Measurements from ENCODE around the gene C7orf25. TPM values are rescaled to one million over a fixed set of nuclear protein-coding genes. Genes with fewer than 3 reads are reported as not detected.

Gene C7orf25
- total RNA-seq, 1 experiment from 2014 or later = 5.5 TPM

DNA sequence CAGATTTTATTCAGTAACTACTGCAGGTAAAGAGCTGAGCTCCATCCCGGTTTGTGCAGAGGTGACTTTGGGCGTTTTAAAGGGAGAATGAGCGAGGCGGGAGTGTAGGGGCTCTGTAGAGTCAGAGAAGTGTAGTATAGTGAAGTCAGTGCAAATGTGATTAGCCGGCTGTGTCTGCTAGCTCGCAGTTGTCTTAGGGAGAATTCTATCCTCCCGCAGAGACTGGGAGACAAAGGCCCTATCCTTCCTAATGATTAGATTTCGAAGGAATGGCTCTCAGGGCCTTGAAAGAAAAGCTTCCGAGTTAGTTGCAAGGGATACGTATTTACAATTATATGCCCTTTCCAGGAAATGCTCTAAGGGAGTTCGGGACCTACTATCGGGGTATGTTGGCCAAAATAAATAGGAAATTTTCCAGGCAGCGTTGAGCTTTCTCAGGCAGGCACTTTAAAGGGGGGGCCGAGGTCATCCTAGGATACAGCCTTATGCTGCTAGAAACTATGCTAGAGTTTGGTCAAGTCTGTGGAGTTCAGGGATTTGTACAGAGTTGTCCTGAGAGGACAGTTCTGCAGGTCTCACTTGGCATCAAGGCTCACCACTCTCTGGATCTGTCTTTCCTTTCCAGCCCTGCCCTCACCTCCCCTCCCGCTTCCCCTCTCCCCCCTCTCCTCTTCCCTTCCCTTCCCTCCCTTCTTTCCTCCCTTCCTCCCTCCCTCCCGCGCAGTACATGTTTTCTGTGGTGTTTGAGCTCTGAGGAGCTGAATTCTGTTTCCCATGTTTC lies 21.1 kb upstream of the C7orf25 start:
- Mint-ChIP-seq H3K36me3 (peaks cover 30% of the 10 kb centered on the region), H3K4me3 (peak overlapping the region; percentile 100), H3K27ac (peak overlapping the region; percentile 99), H3K4me1 (peaks cover 21% of the 10 kb centered on the region), H3K27me3 (ENCODE audit: low read depth) (no peaks in the 10 kb centered on the region), H3K9me3 (no peaks in the 10 kb centered on the region)
- ChIA-PET POLR2A (interaction anchor here (0.5 to 1.1 kb wide), 8 partner anchors 22 to 357 kb away, joined by 3 to 6 read pairs (median 5); no protein-coding TSS in a partner anchor), CTCF (interaction anchor here (0.6 to 2.6 kb wide), 12 partner anchors 9 to 1040 kb away, joined by 3 to 28 read pairs (median 5); no protein-coding TSS in a partner anchor)
- DNase-seq (ENCODE audit: low spot score) = no peak
- ATAC-seq = peak; percentile 5; the same call in 1 of the 2 replicates
- TF ChIP-seq MYBL2 (CRISPR knock-in tag; IDR thresholded peaks at IDR 0.05) = no peak

DNA sequence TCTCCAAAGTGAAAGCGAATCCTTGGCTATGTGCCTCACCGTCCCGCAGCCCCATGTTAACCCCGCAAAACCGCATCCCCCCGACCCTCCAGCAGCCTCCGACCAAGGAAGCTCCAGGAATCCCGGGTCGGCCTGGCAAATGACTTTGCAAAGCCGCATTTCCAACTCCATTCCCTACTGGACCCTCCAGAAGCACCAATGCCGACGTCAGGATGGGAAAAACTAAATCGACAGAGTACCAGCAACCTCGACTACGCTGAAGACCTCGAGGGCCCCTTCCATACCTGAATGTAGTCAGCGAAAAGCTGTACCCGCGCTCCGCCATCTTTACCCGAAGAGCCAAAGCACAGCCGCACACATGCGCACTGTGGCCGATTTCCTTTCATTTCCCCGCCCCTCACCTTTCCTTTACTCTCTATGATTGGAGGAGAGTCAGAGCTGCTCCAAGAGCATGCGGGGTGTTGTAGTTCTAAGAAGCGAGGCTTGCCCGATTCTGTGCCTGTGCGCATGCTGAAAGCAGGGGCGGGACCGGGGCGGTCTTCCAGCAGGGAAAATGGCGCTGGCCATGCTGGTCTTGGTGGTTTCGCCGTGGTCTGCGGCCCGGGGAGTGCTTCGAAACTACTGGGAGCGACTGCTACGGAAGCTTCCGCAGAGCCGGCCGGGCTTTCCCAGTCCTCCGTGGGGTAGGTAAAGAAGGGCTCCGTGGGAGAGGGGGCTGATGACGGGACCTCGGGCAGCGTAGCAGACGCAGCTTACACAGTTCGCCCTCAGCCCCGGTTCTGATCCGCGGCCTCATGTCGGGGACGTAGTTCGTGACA lies 20.2 kb upstream of the C7orf25 start, which contains the start of the genes MRPL32 and PSMA2:
TSS of gene MRPL32 (plus strand) at position 543 of the 818 bp plus-strand sequence. CDS start at position 554, 11 bp downstream.
TSS of gene PSMA2 (minus strand) at position 341 of the 818 bp plus-strand sequence. CDS start at position 325, 16 bp downstream.
- ATAC-seq (peak; percentile 99), DNase-seq (ENCODE audit: low spot score) (peak; percentile 94)
- H3K27me3 Mint-ChIP-seq (ENCODE audit: low read depth) = no peaks in the 10 kb centered on the region
- peak within 1 kb of the TSS; percentile 99 for H3K27ac Mint-ChIP-seq
- no peaks in the 10 kb centered on the region for H3K9me3 Mint-ChIP-seq
- CTCF ChIA-PET = interaction anchor here (0.6 to 2.6 kb wide), 14 partner anchors 10 to 1039 kb away, joined by 3 to 28 read pairs (median 7); partner anchors contain the start of gene STK17A
- TF ChIP-seq SMAD3 (CRISPR knock-in tag; IDR thresholded peaks at IDR 0.05; ENCODE audit: borderline replicate concordance) (0 out of 2 replicates have a peak, but pooled peaks have one; percentile 24), CREM (CRISPR knock-in tag; IDR thresholded peaks at IDR 0.05) (peak; percentile 59), NFYB (CRISPR knock-in tag; conservative IDR thresholded peaks at IDR 0.05; ENCODE audit: low read depth) (peak; percentile 52), NR2C2 (CRISPR knock-in tag; IDR thresholded peaks at IDR 0.05) (no peak), ZNF396 (CRISPR knock-in tag; IDR thresholded peaks at IDR 0.05; ENCODE audit: borderline replicate concordance) (no peak), SP1 (CRISPR knock-in tag; conservative IDR thresholded peaks at IDR 0.05) (peak; percentile 83), ZNF317 (CRISPR knock-in tag; IDR thresholded peaks at IDR 0.05; ENCODE audit: borderline replicate concordance, low read depth) (no peak), NR3C1 (CRISPR knock-in tag; conservative IDR thresholded peaks at IDR 0.05; ENCODE audit: low read depth) (no peak), ESRRA (CRISPR knock-in tag; IDR thresholded peaks at IDR 0.05; ENCODE audit: borderline replicate concordance) (0 out of 2 replicates have a peak, but pooled peaks have one; percentile 0), MYBL2 (CRISPR knock-in tag; IDR thresholded peaks at IDR 0.05) (no peak), TEAD4 (CRISPR knock-in tag; IDR thresholded peaks at IDR 0.05) (0 out of 2 replicates have a peak, but pooled peaks have one; percentile 19), ETV6 (CRISPR knock-in tag; IDR thresholded peaks at IDR 0.05) (peak; percentile 24; the same call in 1 of the 2 replicates), ATF1 (CRISPR knock-in tag; IDR thresholded peaks at IDR 0.05) (0 out of 2 replicates have a peak, but pooled peaks have one; percentile 53)
- TF ChIP-seq, protein P1, sequence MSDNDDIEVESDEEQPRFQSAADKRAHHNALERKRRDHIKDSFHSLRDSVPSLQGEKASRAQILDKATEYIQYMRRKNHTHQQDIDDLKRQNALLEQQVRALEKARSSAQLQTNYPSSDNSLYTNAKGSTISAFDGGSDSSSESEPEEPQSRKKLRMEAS (CRISPR knock-in tag; IDR thresholded peaks at IDR 0.05) = peak; percentile 73; the same call in 1 of the 2 replicates
- TF ChIP-seq, protein P2, sequence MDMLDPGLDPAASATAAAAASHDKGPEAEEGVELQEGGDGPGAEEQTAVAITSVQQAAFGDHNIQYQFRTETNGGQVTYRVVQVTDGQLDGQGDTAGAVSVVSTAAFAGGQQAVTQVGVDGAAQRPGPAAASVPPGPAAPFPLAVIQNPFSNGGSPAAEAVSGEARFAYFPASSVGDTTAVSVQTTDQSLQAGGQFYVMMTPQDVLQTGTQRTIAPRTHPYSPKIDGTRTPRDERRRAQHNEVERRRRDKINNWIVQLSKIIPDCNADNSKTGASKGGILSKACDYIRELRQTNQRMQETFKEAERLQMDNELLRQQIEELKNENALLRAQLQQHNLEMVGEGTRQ (CRISPR knock-in tag; IDR thresholded peaks at IDR 0.05) = peak; percentile 30; the same call in 1 of the 2 replicates
- TF ChIP-seq, protein P3, sequence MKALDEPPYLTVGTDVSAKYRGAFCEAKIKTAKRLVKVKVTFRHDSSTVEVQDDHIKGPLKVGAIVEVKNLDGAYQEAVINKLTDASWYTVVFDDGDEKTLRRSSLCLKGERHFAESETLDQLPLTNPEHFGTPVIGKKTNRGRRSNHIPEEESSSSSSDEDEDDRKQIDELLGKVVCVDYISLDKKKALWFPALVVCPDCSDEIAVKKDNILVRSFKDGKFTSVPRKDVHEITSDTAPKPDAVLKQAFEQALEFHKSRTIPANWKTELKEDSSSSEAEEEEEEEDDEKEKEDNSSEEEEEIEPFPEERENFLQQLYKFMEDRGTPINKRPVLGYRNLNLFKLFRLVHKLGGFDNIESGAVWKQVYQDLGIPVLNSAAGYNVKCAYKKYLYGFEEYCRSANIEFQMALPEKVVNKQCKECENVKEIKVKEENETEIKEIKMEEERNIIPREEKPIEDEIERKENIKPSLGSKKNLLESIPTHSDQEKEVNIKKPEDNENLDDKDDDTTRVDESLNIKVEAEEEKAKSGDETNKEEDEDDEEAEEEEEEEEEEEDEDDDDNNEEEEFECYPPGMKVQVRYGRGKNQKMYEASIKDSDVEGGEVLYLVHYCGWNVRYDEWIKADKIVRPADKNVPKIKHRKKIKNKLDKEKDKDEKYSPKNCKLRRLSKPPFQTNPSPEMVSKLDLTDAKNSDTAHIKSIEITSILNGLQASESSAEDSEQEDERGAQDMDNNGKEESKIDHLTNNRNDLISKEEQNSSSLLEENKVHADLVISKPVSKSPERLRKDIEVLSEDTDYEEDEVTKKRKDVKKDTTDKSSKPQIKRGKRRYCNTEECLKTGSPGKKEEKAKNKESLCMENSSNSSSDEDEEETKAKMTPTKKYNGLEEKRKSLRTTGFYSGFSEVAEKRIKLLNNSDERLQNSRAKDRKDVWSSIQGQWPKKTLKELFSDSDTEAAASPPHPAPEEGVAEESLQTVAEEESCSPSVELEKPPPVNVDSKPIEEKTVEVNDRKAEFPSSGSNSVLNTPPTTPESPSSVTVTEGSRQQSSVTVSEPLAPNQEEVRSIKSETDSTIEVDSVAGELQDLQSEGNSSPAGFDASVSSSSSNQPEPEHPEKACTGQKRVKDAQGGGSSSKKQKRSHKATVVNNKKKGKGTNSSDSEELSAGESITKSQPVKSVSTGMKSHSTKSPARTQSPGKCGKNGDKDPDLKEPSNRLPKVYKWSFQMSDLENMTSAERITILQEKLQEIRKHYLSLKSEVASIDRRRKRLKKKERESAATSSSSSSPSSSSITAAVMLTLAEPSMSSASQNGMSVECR (CRISPR knock-in tag; IDR thresholded peaks at IDR 0.05; ENCODE audit: borderline replicate concordance) = peak; percentile 89
- TF ChIP-seq, protein P4, sequence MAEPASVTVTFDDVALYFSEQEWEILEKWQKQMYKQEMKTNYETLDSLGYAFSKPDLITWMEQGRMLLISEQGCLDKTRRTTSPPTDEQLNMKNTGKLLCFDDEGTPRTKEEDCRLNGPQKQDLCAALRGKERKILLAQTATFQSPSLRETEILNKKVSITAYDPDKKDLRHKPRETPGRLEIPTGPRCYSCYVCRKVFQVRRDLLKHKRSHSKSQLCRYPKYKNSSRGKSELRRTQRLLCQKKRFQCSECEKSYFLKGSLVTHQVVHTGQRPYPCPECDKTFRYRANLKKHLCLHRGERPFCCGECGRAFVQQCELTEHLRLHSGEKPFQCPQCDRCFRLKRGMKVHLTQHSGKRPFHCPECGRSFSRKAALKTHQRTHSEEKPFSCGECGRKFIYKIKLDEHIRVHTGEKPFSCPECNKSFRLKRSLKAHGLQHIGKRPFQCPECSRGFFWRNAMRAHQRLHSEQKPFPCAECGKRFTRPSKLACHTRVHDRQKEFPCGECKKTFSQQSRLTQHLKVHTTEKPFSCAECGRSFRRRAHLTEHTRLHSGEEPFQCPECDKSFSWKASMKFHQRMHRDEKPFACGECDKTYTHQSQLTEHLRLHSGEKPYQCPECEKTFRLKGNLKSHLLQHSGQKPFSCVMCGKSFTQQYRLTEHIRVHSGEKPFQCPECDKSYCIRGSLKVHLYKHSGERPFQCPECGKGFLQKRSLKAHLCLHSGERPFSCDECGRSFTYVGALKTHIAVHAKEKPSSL (CRISPR knock-in tag; conservative IDR thresholded peaks at IDR 0.05) = no peak
- TF ChIP-seq, protein P5, sequence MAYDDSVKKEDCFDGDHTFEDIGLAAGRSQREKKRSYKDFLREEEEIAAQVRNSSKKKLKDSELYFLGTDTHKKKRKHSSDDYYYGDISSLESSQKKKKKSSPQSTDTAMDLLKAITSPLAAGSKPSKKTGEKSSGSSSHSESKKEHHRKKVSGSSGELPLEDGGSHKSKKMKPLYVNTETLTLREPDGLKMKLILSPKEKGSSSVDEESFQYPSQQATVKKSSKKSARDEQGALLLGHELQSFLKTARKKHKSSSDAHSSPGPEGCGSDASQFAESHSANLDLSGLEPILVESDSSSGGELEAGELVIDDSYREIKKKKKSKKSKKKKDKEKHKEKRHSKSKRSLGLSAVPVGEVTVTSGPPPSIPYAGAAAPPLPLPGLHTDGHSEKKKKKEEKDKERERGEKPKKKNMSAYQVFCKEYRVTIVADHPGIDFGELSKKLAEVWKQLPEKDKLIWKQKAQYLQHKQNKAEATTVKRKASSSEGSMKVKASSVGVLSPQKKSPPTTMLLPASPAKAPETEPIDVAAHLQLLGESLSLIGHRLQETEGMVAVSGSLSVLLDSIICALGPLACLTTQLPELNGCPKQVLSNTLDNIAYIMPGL (CRISPR knock-in tag; IDR thresholded peaks at IDR 0.05) = peak; percentile 55; the same call in 1 of the 2 replicates
- POLR2A ChIA-PET = interaction anchor here (0.5 to 1.1 kb wide), 11 partner anchors 20 to 775 kb away, joined by 3 to 6 read pairs (median 3); partner anchors contain the start of gene C7orf25
- peak within 1 kb of the TSS; percentile 100 for H3K4me3 Mint-ChIP-seq
- H3K4me1 Mint-ChIP-seq = peaks cover 23% of the 10 kb centered on the region
- H3K36me3 Mint-ChIP-seq = peaks cover 31% of the 10 kb centered on the region
